D721Med (cell line): ENCODE measurements around the gene KAZALD1.

Source experiments
- DNase-seq: peaks from one replicate; pipeline ENCODE4 v3.0.0; 2011; ENCODE audit warnings: low spot score; ENCODE audit not compliant: insufficient read length
- FAIRE-seq: peaks from 2 replicates; lab custom pipeline; 2011; peaks lifted over from hg19 to GRCh38; lab: Jason Lieb, UNC
- TF ChIP-seq, protein P1 (sequence below): IDR thresholded peaks from 2 replicates; pipeline ENCODE4 v1.5.1; 2012; ENCODE audit warnings: mild to moderate bottlenecking, control low read depth; ENCODE audit not compliant: insufficient read depth; ENCODE audit errors: missing control alignments

KAZALD1 gene

DNA sequence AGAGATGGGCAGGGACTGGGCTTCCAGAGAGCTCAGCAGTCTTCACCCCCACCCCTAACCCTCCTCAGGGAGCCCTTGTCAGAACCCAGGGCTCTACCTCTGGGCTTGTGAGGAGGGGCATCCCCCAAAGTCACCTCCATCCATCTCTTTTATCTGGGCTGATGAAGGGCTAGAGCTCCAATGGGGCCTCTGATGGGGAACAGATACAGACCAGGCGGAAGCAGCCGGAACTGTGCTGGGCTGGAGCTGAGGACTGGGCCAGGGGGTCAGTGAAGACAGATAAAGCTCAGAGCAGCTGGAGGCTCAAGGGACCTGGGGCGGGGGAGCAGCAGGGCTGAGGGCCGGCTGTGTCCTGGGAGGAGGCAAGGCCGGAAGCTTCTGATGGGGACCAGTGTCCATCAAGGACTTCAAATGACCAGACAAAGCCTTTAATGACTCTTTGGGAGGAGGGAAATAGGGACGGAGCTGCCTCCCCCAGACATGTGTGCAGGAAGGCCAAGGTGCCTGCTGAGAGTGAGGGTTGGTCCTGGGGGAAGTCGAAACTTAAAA, 10.2 kb downstream of the KAZALD1 start:
- FAIRE-seq (no peak), DNase-seq (no peak)
- TF ChIP-seq, protein P1, sequence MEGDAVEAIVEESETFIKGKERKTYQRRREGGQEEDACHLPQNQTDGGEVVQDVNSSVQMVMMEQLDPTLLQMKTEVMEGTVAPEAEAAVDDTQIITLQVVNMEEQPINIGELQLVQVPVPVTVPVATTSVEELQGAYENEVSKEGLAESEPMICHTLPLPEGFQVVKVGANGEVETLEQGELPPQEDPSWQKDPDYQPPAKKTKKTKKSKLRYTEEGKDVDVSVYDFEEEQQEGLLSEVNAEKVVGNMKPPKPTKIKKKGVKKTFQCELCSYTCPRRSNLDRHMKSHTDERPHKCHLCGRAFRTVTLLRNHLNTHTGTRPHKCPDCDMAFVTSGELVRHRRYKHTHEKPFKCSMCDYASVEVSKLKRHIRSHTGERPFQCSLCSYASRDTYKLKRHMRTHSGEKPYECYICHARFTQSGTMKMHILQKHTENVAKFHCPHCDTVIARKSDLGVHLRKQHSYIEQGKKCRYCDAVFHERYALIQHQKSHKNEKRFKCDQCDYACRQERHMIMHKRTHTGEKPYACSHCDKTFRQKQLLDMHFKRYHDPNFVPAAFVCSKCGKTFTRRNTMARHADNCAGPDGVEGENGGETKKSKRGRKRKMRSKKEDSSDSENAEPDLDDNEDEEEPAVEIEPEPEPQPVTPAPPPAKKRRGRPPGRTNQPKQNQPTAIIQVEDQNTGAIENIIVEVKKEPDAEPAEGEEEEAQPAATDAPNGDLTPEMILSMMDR: no peak

DNA sequence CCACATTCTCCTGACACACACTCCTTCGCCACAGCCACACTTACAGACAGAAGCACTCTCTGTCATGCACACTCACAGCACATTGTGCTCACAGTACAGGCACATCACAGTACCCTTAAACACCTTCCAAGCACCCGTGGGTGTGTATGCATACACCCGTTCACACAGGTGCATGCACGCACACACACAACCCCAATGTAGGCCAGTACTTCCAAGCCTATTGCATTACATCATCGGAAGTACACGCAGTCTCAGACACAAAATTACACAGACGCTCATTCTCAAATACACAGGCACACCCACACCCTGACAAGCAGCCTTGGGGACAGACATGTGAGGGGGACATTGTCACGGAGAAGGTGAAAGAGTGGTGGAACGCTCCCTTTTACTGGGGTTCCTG, 11.1 kb downstream of the KAZALD1 start:
- TF ChIP-seq, protein P1: no peak
- DNase-seq (no peak), FAIRE-seq (no peak)

DNA sequence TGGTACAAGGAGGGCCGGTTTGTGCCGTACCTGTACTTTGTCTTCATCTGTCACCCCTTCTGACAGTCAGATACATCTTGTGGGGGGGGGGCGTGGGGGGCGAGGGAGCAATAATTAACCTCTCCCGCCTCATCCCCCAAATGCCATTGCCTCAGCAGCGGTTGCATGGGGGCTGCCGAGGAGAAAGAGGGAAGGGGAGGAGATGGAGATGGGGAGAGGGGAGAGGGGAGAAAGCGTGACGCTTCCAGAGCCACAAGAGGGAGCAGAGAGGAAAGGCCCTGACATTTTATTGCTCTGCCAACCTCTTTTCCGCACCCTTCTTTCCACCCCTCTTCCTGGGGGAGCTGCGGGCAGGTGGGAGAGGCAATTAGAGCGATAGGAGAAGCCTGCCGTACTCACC, 11.8 kb downstream of the KAZALD1 start:
- no peak for DNase-seq
- TF ChIP-seq, protein P1: no peak
- FAIRE-seq: no peak

DNA sequence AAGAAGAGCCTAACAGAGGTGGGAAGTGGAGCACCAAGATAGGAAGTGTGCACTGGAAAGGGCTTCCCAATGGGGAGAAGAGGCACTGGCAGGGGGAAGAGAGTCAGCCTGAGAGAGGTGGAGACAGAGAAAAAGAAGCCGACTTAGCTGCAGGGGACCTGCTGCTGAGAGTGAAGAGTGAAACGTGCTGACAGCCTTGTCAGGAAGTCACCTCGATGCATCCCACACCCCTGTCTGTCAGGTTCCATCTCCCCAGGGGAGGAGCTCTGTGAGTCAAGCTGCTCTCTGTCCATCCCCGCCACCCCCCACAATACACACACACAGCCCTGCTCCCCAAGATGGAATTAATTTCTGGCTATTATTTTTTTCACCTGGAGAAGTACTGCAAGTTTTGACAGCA, 14.0 kb downstream of the KAZALD1 start:
- FAIRE-seq: no peak
- TF ChIP-seq, protein P1: no peak

GRCh38 chr10:101076630-101077029, 14.8 kb downstream of the KAZALD1 start:
- no peak for FAIRE-seq
- no peak for DNase-seq
- TF ChIP-seq, protein P1: no peak

More for the DNA sequence above, 14.0 kb downstream of the KAZALD1 start:
- no peak for DNase-seq

DNA sequence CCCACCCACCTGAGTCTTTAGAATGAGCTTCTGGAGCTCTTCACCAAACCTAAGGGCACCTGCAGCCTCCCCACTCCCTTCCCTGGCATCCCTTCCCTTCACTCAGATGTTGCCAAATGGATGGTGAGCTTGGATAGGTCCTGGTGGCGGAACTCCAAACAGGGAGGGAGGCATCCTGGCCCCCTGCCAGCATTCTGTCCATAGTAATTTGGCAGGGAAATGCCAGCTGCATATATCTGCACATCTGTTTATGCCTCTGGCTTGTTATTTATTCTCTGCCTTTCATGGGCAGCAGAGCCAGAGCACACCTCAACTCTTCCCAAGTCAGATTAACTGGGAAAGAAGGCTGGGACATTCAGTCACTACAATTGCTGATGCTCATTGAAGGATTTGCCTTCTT, 18.1 kb downstream of the KAZALD1 start:
- DNase-seq (no peak), FAIRE-seq (no peak)
- TF ChIP-seq, protein P1: no peak

DNA sequence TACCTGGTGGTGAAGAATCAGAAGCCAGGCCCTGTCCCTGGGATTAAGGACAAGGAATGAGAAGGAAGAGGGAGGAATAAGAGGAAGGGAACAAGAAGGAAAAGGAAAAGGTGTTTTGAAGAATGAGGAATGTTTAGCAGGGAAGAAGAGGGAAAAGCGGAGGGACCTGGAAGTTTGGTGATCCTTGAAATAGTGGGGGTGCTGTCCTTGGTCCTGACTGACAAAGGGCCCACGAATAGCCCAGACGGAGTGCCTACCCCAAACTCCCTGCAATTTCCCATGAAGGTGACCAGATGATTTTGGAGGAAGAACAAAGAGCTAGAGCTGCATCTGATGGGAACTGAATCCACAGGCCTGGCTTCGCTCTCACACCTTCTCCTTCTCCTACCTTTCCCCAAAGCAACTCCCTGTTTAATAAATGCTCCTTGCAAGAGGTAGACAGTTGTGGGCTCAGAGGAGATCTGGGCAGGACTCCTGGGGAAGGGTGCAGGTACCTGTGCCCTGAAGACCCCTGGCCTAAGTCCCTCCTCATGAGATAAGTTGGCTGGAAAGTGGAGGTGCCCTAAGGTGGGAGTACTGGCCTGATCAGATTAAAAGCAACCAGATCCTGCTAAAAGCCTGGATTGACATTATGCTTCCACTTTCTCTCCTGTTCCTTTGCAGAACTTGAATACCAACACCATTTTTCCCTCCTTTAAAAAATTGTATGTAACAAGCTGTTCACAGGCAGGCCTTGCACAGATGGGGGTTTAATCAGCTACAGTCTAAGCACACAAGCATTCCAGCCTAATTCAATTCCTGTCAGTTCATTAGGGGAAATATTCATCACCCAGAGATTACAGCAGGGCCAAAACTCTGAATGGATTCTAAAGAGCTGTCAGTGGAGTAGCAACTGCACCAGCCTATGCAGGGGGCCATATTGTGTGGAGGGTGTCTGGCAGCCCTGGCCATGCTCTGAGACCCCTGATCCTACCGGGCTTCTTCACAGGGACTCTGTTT, 19.4 kb downstream of the KAZALD1 start:
- FAIRE-seq (no peak), DNase-seq (no peak)
- TF ChIP-seq, protein P1: no peak
